Measurements from ENCODE around the gene NUP37. TPM values are rescaled to one million over a fixed set of nuclear protein-coding genes. Genes with fewer than 3 reads are reported as not detected.

The NUP37 gene
- total RNA-seq: 19.0 and 21.4 TPM in 2 replicates

DNA sequence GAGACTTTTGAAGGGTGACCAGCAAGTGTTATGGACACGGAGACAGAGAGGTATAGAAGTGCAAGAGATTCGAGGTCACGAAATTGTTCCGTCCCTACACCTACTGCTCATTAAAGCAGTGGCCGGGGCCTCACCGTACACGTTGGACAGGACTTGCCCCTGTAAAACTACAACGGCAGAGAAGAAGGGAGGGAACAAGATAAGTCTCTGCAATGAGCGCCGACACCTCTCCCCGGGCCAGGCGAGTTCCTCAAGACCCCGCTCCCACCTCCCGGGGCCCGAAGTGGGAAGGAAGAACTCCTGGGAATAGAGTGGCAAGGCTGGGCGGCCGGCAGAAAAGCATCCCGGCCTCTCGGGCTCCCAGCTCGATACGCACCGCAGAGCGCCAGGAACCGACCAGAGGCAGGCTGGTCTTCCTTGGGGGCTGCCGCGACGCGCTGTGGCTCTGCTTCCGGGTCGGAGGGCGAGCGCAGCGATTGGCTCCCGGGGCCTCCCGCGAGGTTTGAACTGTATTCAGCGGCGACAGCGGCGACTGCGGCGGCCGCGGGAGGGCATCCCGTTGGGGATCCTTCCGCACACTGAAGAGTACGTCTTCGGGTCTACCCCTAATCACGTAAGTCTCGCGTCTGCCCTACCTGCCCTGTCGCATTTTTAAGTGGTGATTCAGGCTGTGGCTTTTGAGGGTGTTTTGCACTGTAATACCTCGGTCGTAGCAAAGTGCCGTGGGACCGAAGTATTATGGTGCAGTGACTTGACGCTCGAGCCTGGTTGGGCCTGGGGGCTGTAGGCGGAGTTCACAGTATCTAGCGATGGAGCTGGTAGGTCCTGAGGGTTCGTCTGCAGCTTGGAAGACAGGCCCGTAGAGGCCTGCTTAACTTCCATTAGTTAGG lies at the start of gene NUP37, which contains the start of gene PARPBP:
Gene NUP37 (minus strand): TSS at position 441 of the 890 bp plus-strand sequence. CDS start 1,596 bp downstream, outside the sequence.
Gene PARPBP (plus strand): TSS at position 510 of the 890 bp plus-strand sequence. CDS start 3,706 bp downstream, outside the sequence.

DNA sequence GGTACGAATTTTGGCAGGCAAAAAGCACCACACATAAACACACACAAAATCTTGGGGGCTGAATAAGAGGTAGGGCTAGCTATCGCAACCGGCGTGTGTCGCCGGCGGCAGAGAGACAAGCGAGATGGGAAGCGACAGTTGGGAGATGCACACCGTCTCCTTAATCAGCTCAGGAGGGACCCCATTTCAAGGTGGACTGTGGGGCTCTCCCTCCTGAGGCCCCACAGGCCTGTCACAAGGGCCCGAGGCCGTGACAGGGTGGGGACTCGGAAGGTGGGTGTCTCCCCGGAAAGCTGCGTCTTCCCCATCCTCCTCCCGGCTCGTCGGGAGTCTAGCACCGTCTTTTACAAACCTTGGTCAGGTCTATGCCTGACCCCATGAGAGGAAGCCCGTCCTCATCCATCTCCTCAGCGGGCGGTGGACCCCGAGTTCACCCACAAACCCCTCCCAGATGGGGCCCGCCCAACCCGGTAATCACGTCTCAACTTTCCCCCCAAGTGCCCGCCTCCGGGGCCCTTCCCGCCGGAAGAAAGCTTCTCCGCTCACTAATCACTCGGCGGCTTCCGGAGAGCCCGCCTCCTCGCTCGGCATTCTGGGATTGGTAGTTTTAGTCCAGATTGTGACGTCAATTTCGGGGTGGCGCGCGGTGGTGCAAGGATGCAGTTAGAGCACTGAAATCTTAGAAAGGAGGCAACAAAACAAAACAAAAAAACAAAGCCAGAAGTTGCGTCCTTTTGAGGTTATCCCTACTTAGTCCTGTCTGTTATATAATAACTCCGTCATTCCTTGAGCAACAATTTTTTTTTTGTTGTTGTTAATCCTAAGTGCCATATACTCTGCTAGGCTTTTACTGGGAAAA lies 58.1 kb downstream of the NUP37 start, which contains the start of gene WASHC3:
Gene WASHC3 (minus strand): TSS at position 432 of the 859 bp plus-strand sequence. CDS start 29 bp downstream, at position 403.

Other genes with a start within 250 kb of the NUP37 start
- gene DRAM1, start 242.5 kb downstream of the NUP37 start, total RNA-seq: 3.4 and 8.5 TPM in 2 replicates
- gene WASHC3, start 58.1 kb downstream of the NUP37 start, total RNA-seq: 86.9 and 112 TPM in 2 replicates
- 2.0 and 2.8 TPM in 2 replicates for gene PARPBP, start 69 bp upstream of the NUP37 start, total RNA-seq
- gene PMCH, start 77.7 kb upstream of the NUP37 start, total RNA-seq: not detected in 2 replicates